Smooth muscle cell (in vitro differentiated cells): ENCODE measurements around the gene TNFRSF1B. TPM values are rescaled to one million over a fixed set of nuclear protein-coding genes. Genes with fewer than 3 reads are reported as not detected.

ENCODE experiments used
- DNase-seq: peaks from one replicate; lab custom pipeline; 2025; ENCODE audit not compliant: unreplicated experiment; lab: John Stamatoyannopoulos, UW
- H2AFZ ChIP-seq: fragments of 200-600 bp; sonication (generic); 2 replicates; pipeline ENCODE4 v1.6.0; 2016; ENCODE audit warnings: antibody characterized with exemption, low read depth, mild to moderate bottlenecking
- H3F3A ChIP-seq: fragments of 200-600 bp; sonication (generic); 2 replicates; pipeline ENCODE4 v1.6.0; 2017; ENCODE audit warnings: antibody characterized with exemption, low read depth
- H3K27ac ChIP-seq: fragments of 200-600 bp; sonication (generic); 2 replicates; pipeline ENCODE4 v1.5.1; 2016; ENCODE audit warnings: low read depth, mild to moderate bottlenecking
- H3K27me3 ChIP-seq: fragments of 200-600 bp; sonication (generic); 2 replicates; pipeline ENCODE4 v1.6.1; 2016; ENCODE audit warnings: low read depth, mild to moderate bottlenecking
- H3K36me3 ChIP-seq: fragments of 200-600 bp; sonication (generic); 2 replicates; pipeline ENCODE4 v1.5.1; 2016; ENCODE audit warnings: low read depth
- H3K4me1 ChIP-seq: fragments of 200-600 bp; sonication (generic); 2 replicates; pipeline ENCODE4 v1.5.1; 2016; ENCODE audit warnings: low read depth
- H3K4me2 ChIP-seq: fragments of 200-600 bp; sonication (generic); 2 replicates; pipeline ENCODE4 v1.6.0; 2016; ENCODE audit warnings: mild to moderate bottlenecking
- H3K4me3 ChIP-seq: fragments of 200-600 bp; sonication (generic); 2 replicates; pipeline ENCODE4 v1.5.1; 2016; ENCODE audit warnings: mild to moderate bottlenecking
- H3K79me2 ChIP-seq: fragments of 200-600 bp; sonication (generic); 2 replicates; pipeline ENCODE4 v1.6.0; 2016; ENCODE audit warnings: low read depth, mild to moderate bottlenecking
- H3K9ac ChIP-seq: fragments of 200-600 bp; sonication (generic); 2 replicates; pipeline ENCODE4 v1.6.0; 2016; ENCODE audit warnings: low read depth
- H3K9me3 ChIP-seq: fragments of 200-600 bp; sonication (generic); replicated peaks from 2 replicates; pipeline ENCODE4 v1.5.1; 2016; ENCODE audit warnings: low read depth
- H4K20me1 ChIP-seq: fragments of 200-600 bp; sonication (generic); 2 replicates; pipeline ENCODE4 v1.6.0; 2016; ENCODE audit warnings: low read depth
- CTCF ChIP-seq: fragments of 200-600 bp; sonication (generic); IDR thresholded peaks from 2 replicates; pipeline ENCODE4 v1.5.1; 2017; ENCODE audit warnings: borderline replicate concordance, mild to moderate bottlenecking, antibody characterized with exemption; ENCODE audit not compliant: insufficient read depth, poor library complexity, severe bottlenecking
- WGBS: methylation state at CpG from one replicate; pipeline ENCODE4 v1.1.7; 2016; ENCODE audit warnings: low lambda C conversion rate; 5-methylcytosine and 5-hydroxymethylcytosine counted together
- polyA plus RNA-seq: library from polyadenylated mRNA; unstranded; fragments of >200 nt; fragmentation: Nextera tagmentation; extraction: Ambion mirVana; gene quantifications from 2 replicates; pipeline ENCODE4 v1.2.1, GENCODE V29; 2016
- total RNA-seq: library from RNA; depleted of rRNA; stranded (reverse); fragments of >200 nt; gene quantifications from 2 replicates; pipeline ENCODE4 v1.2.3, GENCODE V29; 2014

TNFRSF1B gene
- total and polyA plus RNA-seq, 2 experiments from 2014 or later, result 9.0 to 20.3 TPM

- H3K4me2 ChIP-seq, result no peak overlapping the region
- H2AFZ ChIP-seq, result no peak overlapping the region
- H3K36me3 ChIP-seq, result no peaks in the 10 kb centered on the region
- no peaks in the 10 kb centered on the region for H4K20me1 ChIP-seq
- no peak overlapping the region for H3K9ac ChIP-seq
- no peak overlapping the region for H3K27ac ChIP-seq
- peaks cover 3% of the 10 kb centered on the region for H3K4me1 ChIP-seq
- DNase-seq, result no peak
- 95% methylated on average over 4 of the region's 4 CpGs for whole genome bisulfite sequencing
- H3K27me3 ChIP-seq, result no peaks in the 10 kb centered on the region
- no peak for TF ChIP-seq CTCF
- peaks cover 4% of the 10 kb centered on the region for H3F3A ChIP-seq
- H3K79me2 ChIP-seq, result no peaks in the 10 kb centered on the region
- H3K9me3 ChIP-seq, result no peaks in the 10 kb centered on the region
- no peak overlapping the region for H3K4me3 ChIP-seq
Observed at GRCh38 chr1:12144969-12145368, 21.8 kb upstream of the TNFRSF1B start.

GRCh38 chr1:12145616-12146342 is 21.0 kb upstream of the TNFRSF1B start:
- no peaks in the 10 kb centered on the region for H3K27me3 ChIP-seq
- no peaks in the 10 kb centered on the region for H4K20me1 ChIP-seq
- no peak overlapping the region for H2AFZ ChIP-seq
- WGBS, result 94% methylated on average over 12 of the region's 12 CpGs
- H3K4me2 ChIP-seq, result no peak overlapping the region
- no peak overlapping the region for H3K9ac ChIP-seq
- H3K4me1 ChIP-seq, result peaks cover 3% of the 10 kb centered on the region
- H3K36me3 ChIP-seq, result no peaks in the 10 kb centered on the region
- no peak overlapping the region for H3K4me3 ChIP-seq
- H3F3A ChIP-seq, result peaks cover 4% of the 10 kb centered on the region
- no peak for DNase-seq
- no peak for TF ChIP-seq CTCF
- H3K27ac ChIP-seq, result no peak overlapping the region
- no peaks in the 10 kb centered on the region for H3K9me3 ChIP-seq
- H3K79me2 ChIP-seq, result no peaks in the 10 kb centered on the region

- WGBS, result 75% methylated on average over 20 of the region's 20 CpGs
- DNase-seq, result no peak
- H2AFZ ChIP-seq, result no peak overlapping the region
- no peaks in the 10 kb centered on the region for H4K20me1 ChIP-seq
- peaks cover 3% of the 10 kb centered on the region for H3K4me1 ChIP-seq
- H3K4me3 ChIP-seq, result no peak overlapping the region
- TF ChIP-seq CTCF, result no peak
- H3K9me3 ChIP-seq, result no peaks in the 10 kb centered on the region
- no peaks in the 10 kb centered on the region for H3K79me2 ChIP-seq
- H3K27ac ChIP-seq, result no peak overlapping the region
- H3K4me2 ChIP-seq, result no peak overlapping the region
- no peaks in the 10 kb centered on the region for H3K27me3 ChIP-seq
- H3K36me3 ChIP-seq, result no peaks in the 10 kb centered on the region
- H3F3A ChIP-seq, result peaks cover 4% of the 10 kb centered on the region
- no peak overlapping the region for H3K9ac ChIP-seq
Observed at GRCh38 chr1:12146343-12147112, 20.3 kb upstream of the TNFRSF1B start.
